ENCODE results near the gene LDLRAD3.

DNA sequence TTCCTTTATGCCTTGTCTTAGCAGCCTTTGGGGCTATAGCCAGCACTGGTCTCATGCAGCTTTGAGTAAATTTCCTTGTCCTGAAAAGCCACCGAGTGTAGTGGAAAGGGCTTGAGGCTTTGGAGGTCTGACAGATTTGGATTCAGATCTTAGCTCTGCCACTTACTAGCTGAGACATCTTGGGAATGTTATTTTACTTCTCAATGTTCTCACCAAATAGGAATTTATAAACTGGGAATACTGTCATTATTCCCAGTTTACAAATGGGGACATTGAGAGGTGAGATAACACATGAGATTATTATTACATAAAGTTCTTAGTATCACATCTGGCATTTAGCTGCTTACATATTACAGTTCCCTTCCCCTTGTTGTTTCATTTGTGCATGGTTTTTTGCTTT is 249.9 kb downstream of the LDLRAD3 start:
- TF ChIP-seq, protein P1, sequence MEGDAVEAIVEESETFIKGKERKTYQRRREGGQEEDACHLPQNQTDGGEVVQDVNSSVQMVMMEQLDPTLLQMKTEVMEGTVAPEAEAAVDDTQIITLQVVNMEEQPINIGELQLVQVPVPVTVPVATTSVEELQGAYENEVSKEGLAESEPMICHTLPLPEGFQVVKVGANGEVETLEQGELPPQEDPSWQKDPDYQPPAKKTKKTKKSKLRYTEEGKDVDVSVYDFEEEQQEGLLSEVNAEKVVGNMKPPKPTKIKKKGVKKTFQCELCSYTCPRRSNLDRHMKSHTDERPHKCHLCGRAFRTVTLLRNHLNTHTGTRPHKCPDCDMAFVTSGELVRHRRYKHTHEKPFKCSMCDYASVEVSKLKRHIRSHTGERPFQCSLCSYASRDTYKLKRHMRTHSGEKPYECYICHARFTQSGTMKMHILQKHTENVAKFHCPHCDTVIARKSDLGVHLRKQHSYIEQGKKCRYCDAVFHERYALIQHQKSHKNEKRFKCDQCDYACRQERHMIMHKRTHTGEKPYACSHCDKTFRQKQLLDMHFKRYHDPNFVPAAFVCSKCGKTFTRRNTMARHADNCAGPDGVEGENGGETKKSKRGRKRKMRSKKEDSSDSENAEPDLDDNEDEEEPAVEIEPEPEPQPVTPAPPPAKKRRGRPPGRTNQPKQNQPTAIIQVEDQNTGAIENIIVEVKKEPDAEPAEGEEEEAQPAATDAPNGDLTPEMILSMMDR (IDR thresholded peaks at IDR 0.05): no peak
- TF ChIP-seq POLR2A (IDR thresholded peaks at IDR 0.05) (no peak), POLR2AphosphoS5 (IDR thresholded peaks at IDR 0.05) (no peak)

Data from suprapubic skin (tissue), 4 donors.